HUES48 (cell line): ENCODE results near the gene RBP3.

Experiments used
- H3K27ac ChIP-seq: one replicate; pipeline ENCODE4 v1.7.0; 2013; ENCODE audit warnings: low read depth, low read length, inconsistent platforms
- H3K27me3 ChIP-seq: 2 replicates; pipeline ENCODE4 v1.6.1; 2013; ENCODE audit warnings: mild to moderate bottlenecking, low read length; ENCODE audit not compliant: control insufficient read depth, insufficient read depth
- H3K36me3 ChIP-seq: 2 replicates; pipeline ENCODE4 v1.6.1; 2013; ENCODE audit warnings: low read length; ENCODE audit not compliant: control insufficient read depth, insufficient read depth
- H3K4me1 ChIP-seq: 2 replicates; pipeline ENCODE4 v1.6.1; 2013; ENCODE audit warnings: mild to moderate bottlenecking, low read length; ENCODE audit not compliant: control insufficient read depth, insufficient read depth
- H3K4me3 ChIP-seq: 2 replicates; pipeline ENCODE4 v1.5.1; 2013; ENCODE audit warnings: mild to moderate bottlenecking, low read depth, low read length
- H3K9ac ChIP-seq: 2 replicates; pipeline ENCODE4 v1.6.1; 2013; ENCODE audit warnings: mild to moderate bottlenecking, low read depth, low read length, moderate library complexity
- H3K9me3 ChIP-seq: 2 replicates; pipeline ENCODE4 v1.6.1; 2013; ENCODE audit warnings: low read length; ENCODE audit not compliant: control insufficient read depth, insufficient read depth

Gene RBP3

DNA sequence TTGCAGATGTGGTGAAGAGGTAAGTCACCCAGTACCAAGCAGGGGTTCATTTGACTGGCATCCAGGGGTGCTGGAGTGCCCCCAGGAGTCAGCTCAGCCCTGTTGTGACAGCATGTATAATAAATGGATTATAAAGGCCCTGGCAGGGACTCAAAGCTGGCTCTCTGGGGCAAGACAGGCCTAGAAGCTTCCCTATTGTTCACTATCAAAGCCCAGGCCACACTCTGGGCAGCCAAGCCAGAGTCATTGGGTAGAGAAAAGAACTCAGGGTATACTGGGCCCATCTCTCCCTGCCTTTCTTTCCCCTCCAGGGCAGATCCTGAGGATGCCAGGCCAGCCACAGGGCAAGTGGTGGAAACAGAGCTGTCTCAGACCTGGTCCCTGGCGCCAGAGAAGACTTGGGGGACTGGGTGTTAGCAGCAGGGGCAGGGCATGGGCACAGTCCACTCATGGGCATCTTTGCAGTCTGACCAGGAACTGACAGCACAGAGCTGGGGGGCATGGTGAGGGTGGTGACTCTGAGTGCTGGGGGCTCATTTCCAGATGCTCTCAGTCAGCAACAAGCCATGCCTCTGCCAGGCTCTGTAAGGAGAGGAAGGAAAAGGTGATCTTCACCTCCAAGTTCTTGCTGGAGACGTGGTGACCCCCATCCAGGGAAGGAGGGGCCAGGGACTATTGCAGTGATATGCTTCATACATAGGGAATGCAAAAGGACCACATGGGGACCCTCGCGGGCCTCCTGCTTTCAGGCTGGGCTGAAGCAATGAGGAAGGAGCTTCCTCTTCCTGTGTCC is 11.7 kb downstream of the RBP3 start:
- peaks cover 8% of the 10 kb centered on the region for H3K4me1 ChIP-seq
- no peak overlapping the region for H3K4me3 ChIP-seq

DNA sequence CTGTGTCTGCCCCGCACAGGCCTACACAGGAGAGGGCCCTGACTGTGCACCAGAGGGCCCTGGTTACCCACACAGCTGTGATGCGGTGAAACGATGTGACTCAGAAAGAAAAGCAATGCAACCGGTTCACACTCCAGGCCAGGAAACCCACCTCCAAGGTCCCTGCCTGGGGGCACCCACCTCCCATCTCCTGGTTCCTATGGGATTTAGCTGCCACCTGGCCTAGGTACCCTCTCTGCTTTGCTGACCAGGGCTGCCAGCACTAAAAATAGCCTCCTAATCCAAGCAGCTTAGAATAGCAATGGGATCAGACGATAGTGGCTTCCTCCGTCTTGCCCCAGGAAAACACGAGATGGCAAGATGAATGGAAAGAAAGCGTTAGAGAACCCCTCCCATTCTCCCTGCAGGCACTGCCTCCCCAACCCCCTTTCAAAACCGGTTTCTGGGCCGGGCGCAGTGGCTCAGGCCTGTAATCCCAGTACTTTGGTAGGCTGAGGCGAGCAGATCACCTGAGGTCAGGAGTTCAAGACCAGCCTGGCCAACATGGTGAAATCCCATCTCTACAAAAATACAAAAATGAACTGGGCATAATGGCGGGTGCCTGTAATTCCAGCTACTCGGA is 12.4 kb downstream of the RBP3 start:
- Histone ChIP-seq H3K4me3 (no peak overlapping the region), H3K27ac (no peak overlapping the region), H3K9me3 (no peaks in the 10 kb centered on the region), H3K9ac (no peak overlapping the region), H3K4me1 (peaks cover 8% of the 10 kb centered on the region), H3K27me3 (no peaks in the 10 kb centered on the region), H3K36me3 (no peaks in the 10 kb centered on the region)

More for the DNA sequence above, 11.7 kb downstream of the RBP3 start:
- no peak overlapping the region for H3K27ac ChIP-seq
- no peaks in the 10 kb centered on the region for H3K9me3 ChIP-seq
- H3K27me3 ChIP-seq, result no peaks in the 10 kb centered on the region
- H3K36me3 ChIP-seq, result no peaks in the 10 kb centered on the region
- H3K9ac ChIP-seq, result no peak overlapping the region

DNA sequence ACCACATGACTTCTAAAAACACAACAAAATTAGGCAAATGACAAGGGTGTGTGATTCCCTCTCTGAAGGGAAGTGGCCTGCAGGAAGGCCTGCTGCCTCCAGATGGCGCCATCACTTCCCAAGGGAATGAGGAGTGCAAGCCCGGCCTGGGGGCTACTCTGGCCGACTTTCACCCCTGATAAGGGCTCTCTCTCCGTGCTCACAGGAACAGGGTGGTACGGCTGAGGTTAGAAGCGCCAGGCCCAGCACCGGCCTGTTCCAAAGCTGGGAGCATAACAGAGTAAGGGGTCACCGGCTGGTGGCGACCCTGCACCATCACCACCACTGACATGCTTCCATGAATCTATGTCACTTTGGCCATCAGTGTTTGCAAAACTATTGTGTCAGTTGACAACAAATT is 13.1 kb downstream of the RBP3 start:
- H3K36me3 ChIP-seq, result no peaks in the 10 kb centered on the region
- no peaks in the 10 kb centered on the region for H3K9me3 ChIP-seq
- peaks cover 8% of the 10 kb centered on the region for H3K4me1 ChIP-seq
- H3K4me3 ChIP-seq, result no peak overlapping the region
- H3K27me3 ChIP-seq, result no peaks in the 10 kb centered on the region
- no peak overlapping the region for H3K9ac ChIP-seq
- no peak overlapping the region for H3K27ac ChIP-seq

DNA sequence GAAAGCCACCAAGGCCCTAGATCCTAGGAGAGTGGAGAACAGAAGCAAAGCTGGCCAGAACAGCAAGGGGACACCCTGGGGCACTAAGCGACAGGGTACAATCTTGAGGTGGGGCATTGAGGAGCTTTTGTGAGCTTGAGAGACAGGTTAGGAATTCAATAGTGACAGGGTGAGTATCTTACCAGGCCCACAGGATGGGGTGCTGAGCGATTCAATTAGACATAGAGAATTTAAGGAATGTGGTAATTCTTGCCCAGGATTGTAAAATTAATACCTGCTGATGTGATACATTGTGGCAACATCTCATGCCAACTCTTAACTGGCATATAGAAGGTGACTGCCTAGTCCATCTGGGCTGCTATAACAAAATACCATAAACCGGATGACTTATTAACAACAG is 14.0 kb downstream of the RBP3 start:
- Histone ChIP-seq H3K9me3 (no peaks in the 10 kb centered on the region), H3K4me1 (peaks cover 8% of the 10 kb centered on the region), H3K9ac (no peak overlapping the region), H3K27me3 (no peaks in the 10 kb centered on the region), H3K27ac (no peak overlapping the region), H3K4me3 (no peak overlapping the region), H3K36me3 (peaks cover 4% of the 10 kb centered on the region; the same call in 1 of the 2 replicates)

DNA sequence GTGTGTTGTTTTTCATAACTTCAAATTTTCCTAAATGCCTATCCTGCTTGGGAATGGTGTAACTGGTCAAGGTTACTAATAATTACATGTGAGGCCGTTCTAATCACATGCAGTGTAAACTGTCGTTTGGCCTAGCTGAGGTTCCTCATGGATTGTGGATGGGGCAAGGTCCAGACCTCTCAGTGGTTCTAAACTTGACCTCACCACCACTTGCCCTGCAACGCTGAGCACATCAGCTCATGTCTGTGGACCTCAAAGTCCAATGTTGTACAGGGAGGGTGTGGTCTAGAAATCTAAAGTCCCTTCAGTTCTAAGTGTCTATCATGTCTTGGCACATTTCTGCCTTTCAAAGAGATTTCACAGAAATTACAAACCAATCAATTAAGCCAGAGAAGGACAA is 15.6 kb downstream of the RBP3 start:
- H3K4me3 ChIP-seq, result no peak overlapping the region
- H3K27me3 ChIP-seq, result no peaks in the 10 kb centered on the region

DNA sequence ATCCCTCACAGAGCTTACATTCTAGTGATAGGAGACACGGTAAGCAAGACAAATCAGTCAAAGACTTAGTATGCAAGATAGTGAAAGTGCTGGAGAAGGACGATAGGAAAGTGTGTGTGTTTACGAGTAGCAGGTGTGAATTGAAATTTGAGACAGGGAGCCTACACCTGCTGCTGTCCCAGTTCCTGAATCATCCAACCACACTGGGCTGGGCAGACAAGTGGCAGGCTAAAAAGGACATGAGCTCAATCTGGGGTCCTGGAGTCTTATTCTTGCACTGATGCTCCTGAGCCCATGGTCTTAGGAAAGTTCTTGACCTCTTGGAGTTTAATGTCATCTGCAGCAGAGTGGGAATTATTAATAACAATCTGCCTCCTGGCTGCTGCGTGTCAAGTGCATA is 16.2 kb downstream of the RBP3 start:
- Histone ChIP-seq H3K4me3 (no peak overlapping the region), H3K4me1 (peaks cover 8% of the 10 kb centered on the region), H3K27me3 (no peaks in the 10 kb centered on the region), H3K36me3 (peaks cover 7% of the 10 kb centered on the region; the same call in 1 of the 2 replicates), H3K9me3 (no peaks in the 10 kb centered on the region), H3K9ac (no peak overlapping the region), H3K27ac (no peak overlapping the region)

More for the DNA sequence above, 15.6 kb downstream of the RBP3 start:
- Histone ChIP-seq H3K36me3 (peaks cover 7% of the 10 kb centered on the region; the same call in 1 of the 2 replicates), H3K27ac (no peak overlapping the region), H3K4me1 (peaks cover 8% of the 10 kb centered on the region), H3K9me3 (no peaks in the 10 kb centered on the region), H3K9ac (no peak overlapping the region)

DNA sequence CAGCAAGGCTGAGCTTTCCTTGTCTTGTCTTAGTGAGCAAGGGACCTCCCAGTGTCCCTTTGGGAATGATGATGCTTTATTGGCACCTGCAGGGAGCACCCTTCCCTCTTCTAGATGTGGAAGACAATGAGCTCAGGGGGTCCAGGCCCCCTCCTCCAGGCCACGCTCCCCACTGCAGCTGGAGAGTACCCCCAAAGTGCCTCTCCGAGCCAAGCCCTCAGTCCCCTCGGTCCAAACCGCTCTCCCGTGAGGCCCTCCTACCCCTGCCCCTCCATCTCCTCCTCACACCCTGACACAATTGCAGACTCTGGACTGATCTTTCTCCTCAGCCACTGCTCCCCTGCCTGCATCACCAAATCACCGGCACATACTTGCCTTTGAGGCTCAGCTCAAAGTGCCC is 16.7 kb downstream of the RBP3 start:
- Histone ChIP-seq H3K4me3 (no peak overlapping the region), H3K27ac (no peak overlapping the region), H3K9ac (no peak overlapping the region), H3K9me3 (no peaks in the 10 kb centered on the region), H3K27me3 (no peaks in the 10 kb centered on the region), H3K36me3 (peaks cover 7% of the 10 kb centered on the region; the same call in 1 of the 2 replicates), H3K4me1 (peaks cover 8% of the 10 kb centered on the region)

DNA sequence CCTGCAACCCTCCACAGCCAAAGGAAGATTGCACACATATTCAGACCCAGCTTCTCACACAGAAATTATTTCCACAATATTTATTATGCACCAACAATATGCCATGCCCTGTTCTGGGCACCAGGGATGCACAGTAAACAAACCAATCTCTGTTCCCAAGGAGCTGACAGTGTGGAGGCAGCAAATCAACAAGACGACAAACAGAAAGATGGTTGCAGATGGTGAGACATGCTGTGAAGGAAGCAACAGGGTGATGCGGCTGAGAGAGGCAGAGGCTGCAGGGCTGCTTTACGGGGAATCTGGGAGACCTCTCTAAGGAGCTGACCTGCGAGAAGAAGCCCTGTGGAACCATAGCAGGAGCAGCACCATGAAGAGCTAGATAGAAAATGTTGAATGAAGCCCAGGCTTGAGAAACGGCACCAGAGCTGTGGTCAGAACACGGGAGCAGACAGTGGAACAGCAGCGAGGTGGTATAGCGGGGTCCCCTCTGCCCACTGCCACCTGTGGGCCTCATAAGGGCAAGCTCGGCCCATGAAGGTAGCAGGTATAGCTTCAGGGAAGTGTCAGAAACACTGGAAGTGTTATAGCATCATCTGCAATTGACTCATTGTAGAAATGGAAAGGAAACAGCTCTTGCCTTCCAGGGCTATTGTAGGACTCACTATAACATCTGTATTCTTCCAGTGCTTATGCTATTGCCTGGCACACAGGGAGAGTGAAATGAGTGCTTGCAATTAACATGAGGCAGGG is 17.4 kb downstream of the RBP3 start:
- Histone ChIP-seq H3K27ac (no peak overlapping the region), H3K4me1 (peaks cover 8% of the 10 kb centered on the region), H3K4me3 (no peak overlapping the region), H3K27me3 (no peaks in the 10 kb centered on the region), H3K9me3 (no peaks in the 10 kb centered on the region), H3K9ac (no peak overlapping the region), H3K36me3 (peaks cover 7% of the 10 kb centered on the region; the same call in 1 of the 2 replicates)

DNA sequence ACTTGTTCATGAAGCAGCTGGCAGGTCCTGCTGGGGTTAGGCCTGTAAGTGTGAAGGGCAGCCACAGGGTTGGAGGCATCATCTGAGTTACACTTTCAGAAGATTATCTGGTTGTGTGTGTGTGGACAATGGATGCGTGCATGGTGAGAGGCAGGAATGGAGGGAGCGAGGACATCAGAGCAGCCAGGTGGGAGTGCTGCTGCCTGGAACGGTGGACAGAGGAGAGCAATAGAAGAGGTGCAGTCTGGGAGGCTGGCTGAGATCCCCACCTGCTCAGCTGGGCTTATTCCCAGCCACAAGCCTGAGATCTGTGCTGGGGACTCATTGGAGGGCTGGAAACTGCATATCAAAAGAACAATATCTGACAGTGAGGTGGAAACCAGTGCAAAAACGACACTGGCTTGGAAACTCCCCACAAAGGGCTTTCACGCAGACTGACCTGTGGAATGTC is 18.0 kb downstream of the RBP3 start:
- Histone ChIP-seq H3K4me1 (peaks cover 8% of the 10 kb centered on the region), H3K4me3 (no peak overlapping the region), H3K36me3 (peaks cover 7% of the 10 kb centered on the region; the same call in 1 of the 2 replicates), H3K9ac (no peak overlapping the region), H3K27me3 (no peaks in the 10 kb centered on the region), H3K9me3 (no peaks in the 10 kb centered on the region), H3K27ac (no peak overlapping the region)

DNA sequence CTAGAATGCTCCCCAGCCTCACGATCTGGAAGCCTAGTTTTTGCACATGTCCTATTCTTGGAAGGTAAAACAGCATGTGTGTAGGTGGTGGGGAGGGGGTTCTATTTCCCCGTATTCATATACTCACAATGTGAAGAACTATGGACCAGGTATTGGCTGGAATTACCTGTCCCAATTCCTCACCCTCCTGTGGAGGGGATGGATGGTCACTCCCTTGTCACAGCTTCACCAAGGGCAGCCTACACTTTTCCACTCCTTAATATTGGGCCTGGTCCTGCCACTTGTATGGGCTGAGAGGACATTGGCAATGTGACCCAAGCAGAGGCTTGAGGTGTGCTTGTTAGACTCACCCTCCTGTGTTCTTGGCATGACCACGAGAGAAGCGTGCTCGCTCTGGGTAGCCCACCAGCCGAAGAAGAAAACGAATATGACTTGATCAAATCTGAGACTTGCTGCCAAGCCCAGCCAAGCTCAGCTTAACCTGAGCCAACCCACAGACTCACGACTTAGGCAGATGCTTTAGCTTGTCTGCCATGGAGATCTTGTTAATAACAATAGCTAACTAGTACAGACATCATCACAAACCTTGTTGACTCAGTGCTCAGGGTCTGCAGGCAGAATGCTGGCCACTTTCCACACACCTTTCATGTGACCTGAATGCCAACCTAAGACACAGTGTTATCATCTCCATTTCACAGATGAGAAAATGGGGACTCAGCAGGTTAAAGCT is 18.7 kb downstream of the RBP3 start:
- no peaks in the 10 kb centered on the region for H3K27me3 ChIP-seq
- H3K4me3 ChIP-seq, result no peak overlapping the region
- H3K36me3 ChIP-seq, result peaks cover 7% of the 10 kb centered on the region; the same call in 1 of the 2 replicates
- H3K27ac ChIP-seq, result no peak overlapping the region
- no peak overlapping the region for H3K9ac ChIP-seq
- H3K4me1 ChIP-seq, result peaks cover 7% of the 10 kb centered on the region; the same call in 1 of the 2 replicates
- H3K9me3 ChIP-seq, result no peaks in the 10 kb centered on the region
